Choroid plexus epithelial cell (primary cell): Measurements from ENCODE around the gene SLC34A3.
"Not testable (repeated sequence)": the region's sequence is repeated elsewhere in the genome, so short reads cannot be mapped to it uniquely, and the experiment has no call there.

Experiments
- DNase-seq: peaks from one replicate; pipeline ENCODE4 v3.0.0-alpha.2; 2010; ENCODE audit warnings: low read depth
- H3K4me3 ChIP-seq: 2 replicates; pipeline ENCODE4 v1.5.1; 2011; ENCODE audit warnings: low read depth, mild to moderate bottlenecking, control low read depth, low read length, moderate library complexity
- TF ChIP-seq, protein P1 (sequence below): conservative IDR thresholded peaks from 2 replicates; pipeline ENCODE4 v1.5.1; 2011; ENCODE audit warnings: low read depth, mild to moderate bottlenecking, control low read depth, inconsistent platforms, low read length, moderate library complexity

The SLC34A3 gene

DNA sequence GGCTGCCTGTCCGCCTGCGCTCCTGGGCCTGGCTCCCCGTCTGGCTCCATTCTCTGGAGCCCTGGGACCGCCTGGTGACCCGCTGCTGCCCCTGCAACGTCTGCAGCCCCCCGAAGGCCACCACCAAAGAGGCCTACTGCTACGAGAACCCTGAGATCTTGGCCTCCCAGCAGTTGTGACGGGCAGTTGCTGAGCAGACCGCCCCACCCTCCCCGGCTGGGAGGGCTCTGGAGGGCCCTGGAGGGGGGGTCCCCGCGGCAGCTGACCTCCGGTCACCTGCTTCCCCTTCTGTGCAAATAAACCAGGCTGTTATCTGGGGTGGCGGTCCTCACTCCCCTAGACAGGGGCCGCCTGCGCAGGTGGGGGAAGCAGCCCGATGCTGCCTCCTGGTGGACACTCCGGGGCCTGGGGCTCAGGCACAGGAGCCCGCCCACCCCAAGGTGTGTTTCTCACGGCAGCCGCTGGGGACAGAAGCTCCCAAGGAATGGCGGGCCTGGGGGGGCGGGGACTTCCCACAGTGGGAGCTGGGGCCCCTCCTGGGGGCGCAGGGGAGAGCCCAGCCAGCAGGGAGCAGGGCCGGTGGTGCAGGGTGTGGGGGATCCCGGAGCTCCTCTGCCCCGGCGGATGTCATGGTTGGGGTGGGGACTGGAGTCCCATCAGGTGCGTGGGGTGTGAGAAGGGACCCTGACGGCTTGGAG is 5.7 kb downstream of the SLC34A3 start:
- H3K4me3 ChIP-seq: no peak overlapping the region
- peak; percentile 81 for DNase-seq
- TF ChIP-seq, protein P1, sequence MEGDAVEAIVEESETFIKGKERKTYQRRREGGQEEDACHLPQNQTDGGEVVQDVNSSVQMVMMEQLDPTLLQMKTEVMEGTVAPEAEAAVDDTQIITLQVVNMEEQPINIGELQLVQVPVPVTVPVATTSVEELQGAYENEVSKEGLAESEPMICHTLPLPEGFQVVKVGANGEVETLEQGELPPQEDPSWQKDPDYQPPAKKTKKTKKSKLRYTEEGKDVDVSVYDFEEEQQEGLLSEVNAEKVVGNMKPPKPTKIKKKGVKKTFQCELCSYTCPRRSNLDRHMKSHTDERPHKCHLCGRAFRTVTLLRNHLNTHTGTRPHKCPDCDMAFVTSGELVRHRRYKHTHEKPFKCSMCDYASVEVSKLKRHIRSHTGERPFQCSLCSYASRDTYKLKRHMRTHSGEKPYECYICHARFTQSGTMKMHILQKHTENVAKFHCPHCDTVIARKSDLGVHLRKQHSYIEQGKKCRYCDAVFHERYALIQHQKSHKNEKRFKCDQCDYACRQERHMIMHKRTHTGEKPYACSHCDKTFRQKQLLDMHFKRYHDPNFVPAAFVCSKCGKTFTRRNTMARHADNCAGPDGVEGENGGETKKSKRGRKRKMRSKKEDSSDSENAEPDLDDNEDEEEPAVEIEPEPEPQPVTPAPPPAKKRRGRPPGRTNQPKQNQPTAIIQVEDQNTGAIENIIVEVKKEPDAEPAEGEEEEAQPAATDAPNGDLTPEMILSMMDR: peak; percentile 96

- TF ChIP-seq, protein P1: no peak
- no peak for DNase-seq
- no peak overlapping the region for H3K4me3 ChIP-seq
These were observed 6.3 kb downstream of the SLC34A3 start for GRCh38 chr9:137236936-137237421.

DNA sequence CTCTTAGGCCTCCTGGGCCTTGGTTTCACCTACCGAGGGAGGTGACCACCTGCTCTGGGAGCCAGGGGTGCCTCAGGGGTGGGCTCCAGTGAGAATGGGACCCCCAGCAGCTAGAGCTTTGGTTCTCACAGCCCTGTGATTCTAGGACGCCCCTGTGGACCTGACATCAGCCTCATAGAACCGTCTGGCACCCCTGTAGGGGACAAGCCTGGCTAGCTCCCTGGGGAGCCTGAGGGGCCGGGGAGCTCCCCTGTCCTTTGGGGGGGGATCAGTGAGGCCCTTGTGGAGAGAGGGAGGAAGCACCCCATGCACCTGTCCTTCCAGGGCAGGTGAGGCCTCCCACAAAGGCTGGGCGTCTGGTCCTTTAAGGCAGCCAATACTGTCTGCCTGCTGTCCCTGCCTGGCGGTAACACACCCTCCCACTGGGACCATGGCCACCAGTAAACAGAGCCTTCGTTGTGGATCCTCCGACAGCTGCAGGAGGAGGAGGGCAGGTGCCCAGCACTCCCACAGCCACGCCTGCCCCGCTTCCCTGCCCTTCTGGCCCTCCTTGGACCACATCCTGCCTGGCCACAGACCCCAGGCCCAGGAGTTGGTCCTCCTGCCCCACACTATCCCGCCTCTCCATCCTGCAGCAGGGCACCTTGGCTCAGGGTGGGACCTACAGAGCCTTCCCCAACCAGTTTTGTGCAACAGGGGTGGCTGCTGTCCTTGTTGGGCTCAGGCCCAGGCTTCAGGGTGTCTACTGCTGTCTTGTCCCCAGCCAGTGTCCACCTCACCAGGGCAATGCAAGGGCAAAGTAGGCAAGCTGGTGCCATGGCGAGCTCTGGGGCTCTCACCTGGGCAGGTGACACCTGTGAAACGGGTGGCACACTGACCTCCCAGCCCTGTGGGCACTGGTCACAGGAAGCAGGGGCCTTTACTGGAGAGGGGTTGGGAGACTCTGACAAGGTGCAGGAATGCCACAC is 7.3 kb downstream of the SLC34A3 start:
- DNase-seq: no peak
- TF ChIP-seq, protein P1: no peak
- H3K4me3 ChIP-seq: no peak overlapping the region

DNA sequence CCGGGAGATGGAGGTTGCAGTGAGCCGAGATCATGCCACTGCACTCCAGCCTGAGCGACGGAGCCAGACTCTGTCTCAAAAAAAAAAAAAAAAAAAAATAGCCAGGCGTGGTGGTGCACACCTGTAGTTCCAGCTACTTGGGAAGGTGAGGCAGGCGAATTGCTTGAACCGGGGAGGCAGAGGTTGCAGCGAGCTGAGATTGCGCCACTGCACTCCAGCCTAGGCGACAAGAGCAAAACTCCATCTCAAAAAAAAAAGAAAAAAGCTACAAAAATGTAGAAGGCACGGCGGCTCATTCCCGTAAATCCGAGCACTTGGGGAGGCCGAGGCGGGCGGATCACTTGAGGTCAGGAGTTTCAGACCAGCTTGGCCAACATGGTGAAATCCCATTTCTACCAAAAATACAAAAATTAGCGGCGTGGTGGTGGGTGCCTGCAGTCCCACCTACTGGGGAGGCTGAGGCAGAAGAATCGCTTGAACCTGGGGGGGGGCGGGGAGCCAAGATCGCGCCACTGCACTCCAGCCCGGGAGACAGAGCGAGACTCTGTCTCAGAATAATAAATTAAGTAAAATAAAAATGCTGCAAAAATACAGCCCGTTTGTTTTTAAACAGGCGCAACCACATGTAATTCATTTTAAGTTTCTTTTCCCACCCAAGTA is 9.0 kb downstream of the SLC34A3 start:
- peak overlapping the region; percentile 72 for H3K4me3 ChIP-seq
- DNase-seq: not testable (repeated sequence)

GRCh38 chr9:137240318-137240840 is 9.7 kb downstream of the SLC34A3 start:
- peak; percentile 82 for DNase-seq
- TF ChIP-seq, protein P1: no peak

DNA sequence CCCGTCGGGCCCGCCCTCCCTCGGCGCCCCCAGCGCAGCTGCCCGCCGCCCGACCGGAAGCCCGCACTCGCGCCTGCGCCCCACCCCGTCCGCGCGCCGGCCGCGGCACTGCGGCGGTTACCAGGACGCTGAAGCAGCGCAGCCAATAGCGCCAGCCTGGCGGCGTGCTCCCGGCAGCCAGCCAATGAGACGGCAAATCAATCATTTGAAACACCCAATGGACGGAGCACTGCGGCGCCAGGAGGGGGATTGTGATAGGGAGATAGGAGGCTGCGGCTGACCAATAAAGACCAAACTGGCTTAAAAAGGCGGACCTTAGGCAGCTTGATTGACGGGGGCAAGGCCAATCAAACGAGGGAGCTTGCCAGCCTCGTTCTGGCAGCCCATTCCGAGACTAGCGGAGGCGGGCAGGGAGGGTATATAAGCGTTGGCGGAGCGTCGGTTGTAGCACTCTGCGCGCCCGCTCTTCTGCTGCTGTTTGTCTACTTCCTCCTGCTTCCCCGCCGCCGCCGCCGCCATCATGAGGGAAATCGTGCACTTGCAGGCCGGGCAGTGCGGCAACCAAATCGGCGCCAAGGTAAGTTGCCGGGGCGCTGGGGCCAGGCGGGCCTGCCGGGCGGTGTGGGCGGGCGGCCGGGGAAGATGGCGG is 10.3 kb downstream of the SLC34A3 start, which contains the start of gene TUBB4B:
TSS of gene TUBB4B (plus strand) at position 447 of the 649 bp plus-strand sequence. CDS start at position 521, 74 bp downstream.
- TF ChIP-seq, protein P1: no peak
- peak within 1 kb of the TSS; percentile 85 for H3K4me3 ChIP-seq
- peak; percentile 100 for DNase-seq

More at GRCh38 chr9:137240318-137240840, 9.7 kb downstream of the SLC34A3 start:
- H3K4me3 ChIP-seq: peak overlapping the region; percentile 72
